ENCODE results near the gene DUSP16.

- TF ChIP-seq CTCF (IDR thresholded peaks at IDR 0.05) = no peak
- no peak for TF ChIP-seq POLR2A (IDR thresholded peaks at IDR 0.05)
Measured at GRCh38 chr12:12511895-12512711, 50.6 kb downstream of the DUSP16 start.

Measured in lower leg skin (tissue), 3 donors.